ENCODE data around the gene BACE2. TPM values are rescaled to one million over a fixed set of nuclear protein-coding genes. Genes with fewer than 3 reads are reported as not detected.

BACE2 gene
- total and polyA plus RNA-seq, 2 donors (not counting 3 experiments of a cell fraction or from before 2014, with no cell fraction given), result 113 to 184 TPM

DNA sequence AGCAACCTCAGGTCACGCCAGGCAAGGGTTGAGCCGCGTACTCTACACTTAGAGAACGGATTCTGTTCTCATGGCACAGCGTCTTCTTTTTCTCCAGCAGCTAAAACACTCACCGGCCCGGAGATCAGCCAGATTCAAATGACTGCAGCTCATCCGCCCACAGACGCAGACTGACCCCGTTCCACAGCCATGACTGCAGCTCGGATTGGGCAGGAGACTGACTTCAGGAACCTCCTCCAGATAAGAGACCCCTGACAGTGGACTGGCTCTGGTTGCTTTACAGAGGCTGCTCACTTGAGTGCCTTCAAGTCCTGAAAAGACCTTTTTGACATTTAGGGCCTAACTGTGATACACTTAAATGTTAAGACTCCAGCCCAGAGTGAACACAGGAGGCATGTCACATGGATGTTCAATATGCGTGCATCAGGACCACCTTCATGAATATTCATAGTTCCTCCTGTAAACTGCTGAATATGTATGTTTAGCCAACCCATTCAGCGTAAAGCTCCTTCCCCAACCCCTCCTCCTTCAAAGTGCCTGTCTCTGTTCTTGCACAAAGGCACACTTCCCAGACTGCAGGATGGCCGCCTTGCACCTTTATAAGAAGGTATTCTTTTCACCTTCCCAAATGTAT lies 42.6 kb downstream of the BACE2 start:
- Histone ChIP-seq H2AFZ (ENCODE audit: low read depth, low read length) (no peak overlapping the region), H4K20me1 (replicated peaks; ENCODE audit: control insufficient read depth, extremely low read depth, insufficient read depth, low read length) (no peaks in the 10 kb centered on the region), H3K27me3 (ENCODE audit: control insufficient read depth in 2 of 2, insufficient read depth in 2 of 2, low read length in 2 of 2) (no peaks in the 10 kb centered on the region), H3K9ac (replicated peaks; ENCODE audit: extremely low read depth, insufficient read depth, low read length) (no peak overlapping the region), H3K4me3 (replicated peaks in 1 of 3; ENCODE audit: insufficient read depth in 1 of 3, low read depth in 1 of 3, low read length in 3 of 3) (no peak overlapping the region), H3K4me1 (ENCODE audit: control insufficient read depth, extremely low read depth, insufficient read depth, low read length) (peaks cover 2% of the 10 kb centered on the region), H3K27ac (ENCODE audit: insufficient read depth, low read depth, low read length) (no peak overlapping the region), H3K79me2 (ENCODE audit: control insufficient read depth, insufficient read depth, low read length) (no peaks in the 10 kb centered on the region), H3K4me2 (ENCODE audit: insufficient read depth, low read length) (no peak overlapping the region), H3K9me1 (replicated peaks; ENCODE audit: control insufficient read depth, extremely low read depth, insufficient read depth, low read length) (no peaks in the 10 kb centered on the region), H3K9me3 (replicated peaks; ENCODE audit: control insufficient read depth, insufficient read depth, low read length) (no peaks in the 10 kb centered on the region), H3K36me3 (ENCODE audit: control insufficient read depth in 2 of 2, extremely low read depth in 1 of 2, insufficient read depth in 2 of 2, low read length in 2 of 2) (no peaks in the 10 kb centered on the region)
- ChIA-PET POLR2A (no interaction called here), CTCF (no interaction called here)
- intact Hi-C loops (cut with micrococcal nuclease), result no loop called here
- no TSS peak for BruUV-seq (replicated peaks)
- DNase-seq (ENCODE audit: low read depth, low spot score) (no peak), FAIRE-seq (no peak)
- no peak for TF ChIP-seq FOS (IDR thresholded peaks at IDR 0.05; ENCODE audit: borderline replicate concordance, insufficient read depth, low read length)
- TF ChIP-seq, protein P1, sequence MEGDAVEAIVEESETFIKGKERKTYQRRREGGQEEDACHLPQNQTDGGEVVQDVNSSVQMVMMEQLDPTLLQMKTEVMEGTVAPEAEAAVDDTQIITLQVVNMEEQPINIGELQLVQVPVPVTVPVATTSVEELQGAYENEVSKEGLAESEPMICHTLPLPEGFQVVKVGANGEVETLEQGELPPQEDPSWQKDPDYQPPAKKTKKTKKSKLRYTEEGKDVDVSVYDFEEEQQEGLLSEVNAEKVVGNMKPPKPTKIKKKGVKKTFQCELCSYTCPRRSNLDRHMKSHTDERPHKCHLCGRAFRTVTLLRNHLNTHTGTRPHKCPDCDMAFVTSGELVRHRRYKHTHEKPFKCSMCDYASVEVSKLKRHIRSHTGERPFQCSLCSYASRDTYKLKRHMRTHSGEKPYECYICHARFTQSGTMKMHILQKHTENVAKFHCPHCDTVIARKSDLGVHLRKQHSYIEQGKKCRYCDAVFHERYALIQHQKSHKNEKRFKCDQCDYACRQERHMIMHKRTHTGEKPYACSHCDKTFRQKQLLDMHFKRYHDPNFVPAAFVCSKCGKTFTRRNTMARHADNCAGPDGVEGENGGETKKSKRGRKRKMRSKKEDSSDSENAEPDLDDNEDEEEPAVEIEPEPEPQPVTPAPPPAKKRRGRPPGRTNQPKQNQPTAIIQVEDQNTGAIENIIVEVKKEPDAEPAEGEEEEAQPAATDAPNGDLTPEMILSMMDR (IDR thresholded peaks at IDR 0.05; ENCODE audit: extremely low read depth in 1 of 2, insufficient read depth in 1 of 2, low read depth in 1 of 2, low read length in 2 of 2), result no peak
- TF ChIP-seq GATA2 (IDR thresholded peaks at IDR 0.05; ENCODE audit: insufficient read depth, insufficient read length, low read depth, low read length), result no peak
- TF ChIP-seq, protein P2, sequence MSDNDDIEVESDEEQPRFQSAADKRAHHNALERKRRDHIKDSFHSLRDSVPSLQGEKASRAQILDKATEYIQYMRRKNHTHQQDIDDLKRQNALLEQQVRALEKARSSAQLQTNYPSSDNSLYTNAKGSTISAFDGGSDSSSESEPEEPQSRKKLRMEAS (IDR thresholded peaks at IDR 0.05; ENCODE audit: insufficient read depth, insufficient read length), result no peak
- TF ChIP-seq POLR2A (IDR thresholded peaks at IDR 0.05; ENCODE audit: low read depth, low read length), result no peak
- no peak for TF ChIP-seq EZH2 (IDR thresholded peaks at IDR 0.05; ENCODE audit: borderline replicate concordance, low read depth, low read length, severe bottlenecking)
- TF ChIP-seq MYC (IDR thresholded peaks at IDR 0.05; ENCODE audit: low read depth, low read length), result no peak
- TF ChIP-seq JUN (IDR thresholded peaks at IDR 0.05; ENCODE audit: borderline replicate concordance, insufficient read depth, insufficient read length, low read depth), result no peak
- no peak for TF ChIP-seq POLR2AphosphoS5 (IDR thresholded peaks at IDR 0.05; ENCODE audit: insufficient read depth, low read depth, low read length)
- dilution Hi-C loops (cut with MboI; ENCODE audit: extremely low pct_ligation_motif_present, low sequenced_read_pairs), result no loop called here
